ENCODE measurements around the gene IGFBPL1.
"Not testable (repeated sequence)": the region's sequence is repeated elsewhere in the genome, so short reads cannot be mapped to it uniquely, and the experiment has no call there.

Gene IGFBPL1, protein sequence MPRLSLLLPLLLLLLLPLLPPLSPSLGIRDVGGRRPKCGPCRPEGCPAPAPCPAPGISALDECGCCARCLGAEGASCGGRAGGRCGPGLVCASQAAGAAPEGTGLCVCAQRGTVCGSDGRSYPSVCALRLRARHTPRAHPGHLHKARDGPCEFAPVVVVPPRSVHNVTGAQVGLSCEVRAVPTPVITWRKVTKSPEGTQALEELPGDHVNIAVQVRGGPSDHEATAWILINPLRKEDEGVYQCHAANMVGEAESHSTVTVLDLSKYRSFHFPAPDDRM

GRCh38 chr9:38423973-38424843, at the start of gene IGFBPL1:
Gene IGFBPL1, minus strand, starts transcription at chr9:38424454. Its CDS starts 30 bp downstream, at chr9:38424424.
- no peak for DNase-seq

- not testable (repeated sequence) for DNase-seq
Measured at GRCh38 chr9:38472583-38473249, 48.5 kb upstream of the IGFBPL1 start.

DNA sequence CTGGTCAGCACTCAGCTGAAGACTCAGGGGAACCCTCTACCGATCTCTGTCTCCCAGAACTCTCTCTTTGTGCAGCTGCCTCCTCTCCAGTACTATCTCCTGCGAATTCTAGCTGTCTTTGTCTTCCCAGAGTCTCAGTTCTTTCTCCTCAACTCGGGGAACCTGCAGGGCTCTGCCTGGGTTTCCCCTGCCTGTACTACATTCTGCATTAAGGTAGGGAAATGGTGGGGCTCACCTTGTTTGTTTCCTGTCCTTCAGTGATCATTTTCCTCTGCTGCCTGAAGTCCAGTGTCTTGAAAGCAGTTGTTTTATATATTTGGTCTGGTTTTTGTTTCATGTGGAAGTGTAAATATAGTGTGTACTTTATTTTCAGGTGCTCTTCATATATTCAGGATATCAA, 43.1 kb upstream of the IGFBPL1 start:
- no peak for DNase-seq

DNA sequence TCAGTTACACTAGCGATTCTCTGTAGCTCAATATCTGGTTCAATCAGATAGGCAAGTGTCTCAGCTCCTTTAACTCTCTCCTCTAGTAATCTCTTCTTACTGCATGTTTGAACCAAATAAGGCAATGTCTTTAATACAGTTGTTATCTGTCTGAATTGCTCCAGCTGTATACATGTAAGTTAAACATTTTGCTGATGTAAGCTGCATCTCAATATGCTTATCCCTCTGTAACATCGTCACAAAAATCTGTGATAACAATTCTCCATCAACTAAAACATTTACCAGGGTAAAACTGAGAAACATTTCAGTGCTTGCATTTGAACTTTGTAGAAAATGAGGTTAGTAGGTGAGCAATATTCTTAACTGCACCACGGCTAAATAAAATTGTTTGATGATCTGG, 29.6 kb upstream of the IGFBPL1 start:
- no peak for DNase-seq

DNA sequence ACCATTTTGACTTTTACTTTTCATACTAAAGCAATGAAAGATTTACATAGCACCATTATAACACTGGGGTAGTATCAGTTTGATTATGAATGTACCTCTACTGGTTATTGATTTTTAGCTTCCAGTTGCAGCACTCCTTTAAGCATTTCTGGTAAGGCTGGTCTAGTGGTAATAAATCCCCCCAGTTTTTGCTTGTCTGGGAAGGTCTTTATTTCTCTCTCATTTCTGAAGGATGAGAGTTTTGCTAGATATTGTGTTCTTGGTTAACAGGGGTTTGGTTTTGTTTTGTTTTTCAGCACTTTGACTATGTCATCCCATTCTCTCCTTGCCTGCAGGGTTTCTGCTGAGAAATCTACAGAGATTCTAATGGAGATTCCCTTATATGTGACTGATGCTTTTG, 26.9 kb upstream of the IGFBPL1 start:
- no peak for DNase-seq

DNA sequence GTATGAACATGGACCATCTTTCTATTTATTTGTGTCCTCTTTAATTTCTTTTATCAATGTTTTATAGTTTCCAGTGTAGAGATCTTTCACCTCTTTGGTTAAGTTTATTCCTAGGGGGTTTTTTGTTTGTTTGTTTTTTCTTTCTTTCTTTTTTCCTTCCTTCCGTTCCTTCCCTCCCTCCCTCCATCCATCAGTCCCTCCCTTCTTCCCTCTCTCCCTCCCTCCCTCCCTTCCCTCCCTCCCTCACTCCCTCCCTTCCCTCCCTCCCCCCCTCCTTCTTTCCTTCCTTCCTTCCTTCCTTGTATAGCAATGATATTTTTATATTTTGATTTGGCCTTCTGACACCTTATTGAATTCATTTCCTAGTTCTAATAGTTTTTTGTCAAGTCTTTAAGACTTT, 23.4 kb upstream of the IGFBPL1 start:
- DNase-seq, result no peak

DNA sequence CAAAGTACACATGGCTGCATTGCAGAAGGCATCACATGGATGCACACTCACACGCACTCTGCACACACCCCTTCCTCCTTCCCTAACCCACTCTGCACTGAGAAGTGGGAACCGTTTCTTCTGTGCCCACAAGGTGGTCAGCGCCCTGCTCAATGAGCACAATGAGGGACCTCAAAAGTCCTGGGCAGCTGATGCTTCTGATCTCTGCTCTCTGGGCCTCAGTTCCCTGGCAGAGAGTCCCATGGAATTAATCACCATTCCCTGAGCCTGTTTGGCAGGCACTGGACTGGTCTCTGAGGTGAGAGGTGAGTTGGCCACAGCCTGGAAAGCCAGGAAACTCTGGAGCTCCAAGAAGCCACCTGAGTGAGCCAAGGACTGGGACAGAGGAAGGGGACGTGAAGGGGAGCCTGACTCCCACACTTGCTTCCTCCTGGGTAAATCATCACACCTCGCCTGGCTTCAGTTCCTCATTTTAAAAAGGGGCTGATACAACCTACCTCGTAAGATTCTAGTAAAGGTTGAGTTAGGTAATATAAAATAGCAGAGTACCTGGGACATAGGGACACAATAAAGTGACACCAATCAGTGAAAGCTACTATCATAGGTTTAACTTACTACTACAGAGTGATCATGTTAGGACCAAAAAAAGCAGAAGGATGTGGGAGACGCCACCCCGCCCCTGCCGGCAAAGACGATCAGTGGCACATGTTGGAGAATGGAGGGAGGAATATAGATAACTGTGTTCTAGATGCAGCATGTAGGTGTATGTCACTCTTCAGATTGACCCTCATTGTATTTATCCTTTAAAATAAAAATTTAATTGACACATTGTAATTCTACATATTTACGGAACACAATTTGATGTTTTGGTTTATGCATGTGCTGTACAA, 21.1 kb upstream of the IGFBPL1 start:
- DNase-seq, result no peak

DNA sequence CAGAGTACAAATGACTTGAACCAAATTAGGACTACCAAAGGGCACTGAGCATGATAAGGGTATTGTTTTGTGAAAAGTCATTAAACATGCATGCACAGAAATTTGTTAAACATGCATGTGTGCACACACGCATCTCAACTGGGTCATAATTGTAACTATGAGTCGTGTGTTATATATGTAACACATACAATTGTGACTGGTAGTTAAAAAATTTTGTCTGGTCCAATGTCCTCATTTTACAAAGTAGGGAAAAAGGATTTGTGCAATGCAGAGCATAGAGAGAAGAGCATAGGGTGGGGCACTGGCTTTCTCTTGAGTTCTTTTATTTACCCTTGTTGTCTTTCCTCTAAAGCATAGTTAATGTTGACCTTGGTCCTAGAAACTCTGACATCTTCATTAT, 19.3 kb upstream of the IGFBPL1 start:
- DNase-seq, result no peak

DNA sequence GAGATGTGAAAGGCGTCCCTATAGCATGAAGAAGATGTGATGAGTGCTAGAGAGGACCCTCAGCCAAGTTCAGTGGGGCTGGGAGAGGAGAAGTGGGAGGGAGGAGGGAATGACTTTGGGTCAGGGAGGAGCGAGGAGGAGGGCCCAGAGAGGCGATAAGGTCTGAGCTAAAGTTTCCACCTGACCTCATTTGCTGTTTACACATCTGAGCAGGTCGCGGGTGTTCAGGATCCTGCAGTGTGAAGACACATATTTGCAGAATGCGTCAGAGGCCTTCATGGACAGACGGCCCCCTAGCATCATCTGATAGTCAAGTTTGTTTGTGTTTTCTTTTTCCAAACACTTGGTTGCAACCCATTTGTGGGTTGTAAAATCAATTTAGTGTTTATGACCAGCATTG, 18.9 kb upstream of the IGFBPL1 start:
- no peak for DNase-seq

DNA sequence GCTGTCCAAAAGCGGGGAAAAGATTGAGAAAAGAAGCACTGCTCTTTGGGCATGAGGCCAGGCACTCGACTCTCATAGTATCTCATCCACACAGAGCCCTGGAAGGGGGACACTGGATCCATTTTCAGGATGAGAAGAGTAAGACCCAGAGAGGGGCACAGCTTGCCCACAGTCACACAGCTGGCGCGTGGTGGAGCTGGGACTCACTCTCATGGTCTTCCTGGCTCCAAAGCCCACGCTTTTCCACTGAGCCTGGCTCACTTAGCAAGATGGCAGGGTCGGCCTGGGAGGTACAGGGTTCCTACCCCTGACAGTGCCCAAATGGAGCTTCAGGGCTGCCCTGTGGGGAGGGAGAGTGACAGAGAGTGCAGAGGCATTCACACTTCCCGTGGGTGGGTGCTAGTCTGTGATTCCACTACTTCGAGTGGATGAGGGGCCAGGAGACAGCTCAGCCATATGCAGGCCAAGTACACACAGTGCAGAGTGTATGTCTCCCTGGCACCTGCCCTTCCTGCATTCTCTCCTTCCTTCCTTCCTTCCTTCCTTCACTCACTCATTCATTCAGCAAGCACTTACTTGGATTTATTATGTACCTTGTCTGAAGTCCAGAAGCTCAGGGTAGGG, 18.3 kb upstream of the IGFBPL1 start:
- no peak for DNase-seq

GRCh38 chr9:38441347-38442085, 17.3 kb upstream of the IGFBPL1 start:
- DNase-seq, result no peak

- no peak for DNase-seq
Measured at GRCh38 chr9:38440516-38440915, 16.3 kb upstream of the IGFBPL1 start.

DNA sequence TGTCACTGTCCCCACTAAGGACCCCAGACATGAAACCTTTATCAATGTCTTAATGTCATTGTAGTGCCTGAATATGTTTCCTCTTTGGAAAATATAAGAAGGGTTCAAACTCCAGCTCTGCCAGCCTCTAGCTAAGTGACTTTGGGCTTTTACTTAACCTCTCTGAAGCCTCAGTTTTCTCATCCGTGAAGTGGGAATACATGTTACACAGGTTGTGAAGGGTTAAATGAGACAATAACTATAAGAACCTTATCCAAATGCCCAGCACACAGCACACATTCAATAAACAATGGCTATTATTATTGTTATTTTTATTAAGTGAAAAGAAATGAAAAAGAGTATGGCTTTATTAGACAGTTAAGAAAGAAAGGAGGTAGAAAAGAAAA, 15.7 kb upstream of the IGFBPL1 start:
- DNase-seq, result no peak

DNA sequence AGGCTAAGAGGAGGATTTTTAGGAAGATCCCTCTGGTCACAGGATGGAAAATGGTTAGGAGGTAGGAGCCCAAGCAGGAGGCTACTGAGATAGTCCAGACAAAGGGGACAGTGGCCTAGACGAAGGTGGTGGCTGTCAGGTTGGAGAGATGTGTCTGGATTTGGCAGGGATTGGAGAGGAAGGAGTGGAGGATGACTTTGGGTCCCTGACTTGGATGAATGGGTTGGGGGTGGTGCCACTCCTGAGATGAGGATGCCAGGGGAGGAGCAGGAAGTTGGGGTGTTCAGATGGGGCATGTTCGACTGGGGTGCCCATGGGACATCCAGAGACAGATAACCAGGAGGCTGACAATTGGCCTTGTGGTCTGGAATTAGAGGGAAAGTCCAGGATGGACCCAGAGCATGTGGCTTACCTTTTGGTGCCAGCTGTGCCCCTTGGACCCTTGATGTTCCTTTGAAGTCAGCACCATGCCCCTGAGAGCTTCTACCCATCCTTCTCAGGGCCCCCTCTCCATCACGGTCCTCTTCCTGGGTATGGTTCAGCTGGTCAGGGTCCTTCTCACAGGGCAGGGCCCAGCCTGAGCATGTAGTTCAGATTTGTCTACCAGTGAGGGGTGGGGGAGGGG, 15.1 kb upstream of the IGFBPL1 start:
- no peak for DNase-seq

GRCh38 chr9:38437193-38437823, 13.1 kb upstream of the IGFBPL1 start:
- DNase-seq, result no peak

GRCh38 chr9:38436708-38437107, 12.5 kb upstream of the IGFBPL1 start:
- no peak for DNase-seq

- DNase-seq, result no peak
Measured at GRCh38 chr9:38435521-38435920, 11.3 kb upstream of the IGFBPL1 start.

- no peak for DNase-seq
Measured at GRCh38 chr9:38434853-38435252, 10.6 kb upstream of the IGFBPL1 start.

GRCh38 chr9:38434365-38434764, 10.1 kb upstream of the IGFBPL1 start:
- DNase-seq, result no peak

DNA sequence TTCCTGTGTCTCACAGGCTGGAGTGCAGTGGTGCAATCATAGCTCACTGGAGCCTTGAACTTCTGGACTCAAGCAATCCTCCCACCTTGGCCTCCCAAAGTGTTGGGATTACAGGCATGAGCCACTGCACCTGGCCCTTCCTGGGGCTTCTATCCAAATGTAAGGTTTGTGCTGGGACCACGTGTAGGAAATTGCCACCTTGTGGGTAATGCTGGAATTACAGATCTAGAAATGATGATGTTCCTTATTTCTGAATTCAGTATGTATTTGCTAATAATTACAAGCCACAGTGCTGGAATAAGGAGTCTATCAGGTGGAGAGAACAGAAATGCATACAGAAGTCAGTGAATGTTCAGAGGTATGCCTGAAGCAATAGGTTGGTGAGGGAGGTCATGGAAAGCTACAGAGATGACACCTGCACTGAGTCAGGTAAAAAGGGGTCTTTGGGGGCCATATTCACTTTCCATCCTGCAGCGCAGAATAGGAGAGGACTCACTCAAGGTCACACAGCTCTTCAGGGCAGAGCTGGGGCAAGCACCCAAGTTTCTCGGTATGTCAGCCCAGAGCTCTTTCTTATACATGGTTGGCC, 8.8 kb upstream of the IGFBPL1 start:
- peak; percentile 52 for DNase-seq

All from hematopoietic multipotent progenitor cell treated with erythropoietin and hydrocortisone succinate and interleukin-3 and kit ligand, for 8 days (in vitro differentiated cells).